GM18505 (cell line): ENCODE measurements around the gene MOK.
A peak's percentile ranks its signal among the peaks of the same experiment; 100 is the strongest.
"Not testable (repeated sequence)": the region's sequence is repeated elsewhere in the genome, so short reads cannot be mapped to it uniquely, and the experiment has no call there.

Experiments
- ATAC-seq: cut with Tn5 transposase; IDR thresholded peaks from one replicate; pipeline ENCODE4 v1.9.1; 2021; ENCODE audit not compliant: unreplicated experiment
- POLR2A ChIP-seq: IDR thresholded peaks from 4 replicates; pipeline ENCODE4 v1.6.1; 2011; ENCODE audit warnings: borderline replicate concordance; ENCODE audit not compliant: insufficient read depth, insufficient read length; ENCODE audit errors: extremely low read depth

The MOK gene

DNA sequence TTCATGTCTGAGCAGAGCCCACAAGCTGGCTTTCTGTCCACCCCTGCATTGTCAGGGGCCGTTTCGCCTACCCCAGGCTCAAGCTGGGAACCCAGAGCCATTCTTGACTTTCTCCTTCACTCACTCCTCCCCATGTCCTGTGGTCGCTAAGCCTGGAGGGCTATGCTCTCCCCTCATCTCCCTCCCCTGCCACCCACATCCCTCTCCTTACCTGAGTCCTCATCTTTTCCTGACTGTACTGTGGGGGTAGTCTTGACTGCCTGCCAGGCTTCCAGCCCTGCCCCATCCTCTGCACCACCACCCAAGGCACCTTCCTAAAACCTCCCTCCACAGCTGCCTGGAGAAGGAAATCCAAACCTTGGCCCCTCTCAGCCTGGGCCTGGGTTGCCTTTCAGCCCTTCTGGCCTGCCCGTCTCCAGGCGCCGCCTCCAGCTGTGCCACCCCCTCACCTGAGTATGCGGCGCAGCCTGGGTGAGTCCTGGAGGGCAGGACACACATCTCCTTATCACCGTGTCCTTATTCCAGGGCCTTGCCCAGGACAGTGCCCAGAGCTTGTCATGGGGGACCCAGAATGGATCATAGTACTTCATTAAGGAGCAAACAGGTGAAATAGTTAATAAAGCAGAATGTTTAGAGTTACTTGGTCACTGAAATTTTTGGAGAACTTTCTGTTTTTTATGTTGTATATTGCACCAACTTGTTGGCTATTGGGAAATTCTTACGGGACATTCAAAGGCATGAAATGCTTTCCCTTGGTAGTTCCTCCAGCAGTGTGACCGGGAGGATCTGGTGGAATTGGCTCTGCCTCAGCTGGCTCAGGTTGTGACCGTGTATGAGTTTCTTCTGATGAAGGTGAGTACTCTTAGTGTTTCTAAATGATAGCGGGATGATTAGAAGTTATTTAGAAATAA is 29.1 kb upstream of the MOK start:
- TF ChIP-seq POLR2A: no peak
- no peak for ATAC-seq

GRCh38 chr14:102333390-102333789 is 28.4 kb upstream of the MOK start:
- no peak for ATAC-seq
- no peak for TF ChIP-seq POLR2A

GRCh38 chr14:102330806-102331205 is 25.8 kb upstream of the MOK start:
- ATAC-seq: no peak
- no peak for TF ChIP-seq POLR2A

DNA sequence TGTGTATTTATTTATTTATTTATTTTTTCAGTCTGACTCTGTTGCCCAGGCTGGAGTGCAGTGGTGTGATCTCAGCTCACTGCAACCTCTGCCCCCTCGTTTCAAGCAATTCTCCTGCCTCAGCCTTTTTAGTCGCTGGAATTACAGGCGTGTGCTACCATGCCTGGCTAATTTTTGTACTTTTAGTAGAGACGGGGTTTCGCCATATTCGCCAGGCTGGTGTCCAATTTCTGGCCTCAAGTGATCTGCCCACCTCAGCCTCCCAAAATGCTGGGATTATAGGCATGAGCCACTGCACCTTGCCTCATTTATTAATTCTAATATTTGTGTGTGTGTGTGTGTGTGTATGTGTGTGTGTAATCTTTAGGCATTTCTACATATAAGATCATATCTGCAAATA is 24.4 kb upstream of the MOK start:
- not testable (repeated sequence) for ATAC-seq

DNA sequence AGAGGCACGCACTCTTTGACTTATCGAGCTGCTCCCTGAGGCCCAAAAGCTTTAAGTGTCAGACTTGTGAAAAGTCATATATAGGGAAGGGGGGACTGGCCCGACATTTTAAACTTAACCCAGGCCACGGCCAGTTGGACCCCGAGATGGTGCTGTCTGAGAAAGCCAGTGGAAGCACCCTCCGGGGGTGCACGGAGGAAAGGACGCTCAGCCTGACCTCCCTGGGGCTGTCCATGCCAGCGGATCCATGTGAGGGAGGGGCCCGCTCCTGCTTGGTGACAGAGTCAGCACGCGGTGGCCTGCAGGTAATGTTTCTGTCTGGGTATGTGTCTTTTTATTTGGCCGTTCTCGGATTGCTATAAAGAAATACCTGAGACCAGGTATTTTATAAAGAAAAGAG is 21.6 kb upstream of the MOK start:
- TF ChIP-seq POLR2A: no peak
- no peak for ATAC-seq

DNA sequence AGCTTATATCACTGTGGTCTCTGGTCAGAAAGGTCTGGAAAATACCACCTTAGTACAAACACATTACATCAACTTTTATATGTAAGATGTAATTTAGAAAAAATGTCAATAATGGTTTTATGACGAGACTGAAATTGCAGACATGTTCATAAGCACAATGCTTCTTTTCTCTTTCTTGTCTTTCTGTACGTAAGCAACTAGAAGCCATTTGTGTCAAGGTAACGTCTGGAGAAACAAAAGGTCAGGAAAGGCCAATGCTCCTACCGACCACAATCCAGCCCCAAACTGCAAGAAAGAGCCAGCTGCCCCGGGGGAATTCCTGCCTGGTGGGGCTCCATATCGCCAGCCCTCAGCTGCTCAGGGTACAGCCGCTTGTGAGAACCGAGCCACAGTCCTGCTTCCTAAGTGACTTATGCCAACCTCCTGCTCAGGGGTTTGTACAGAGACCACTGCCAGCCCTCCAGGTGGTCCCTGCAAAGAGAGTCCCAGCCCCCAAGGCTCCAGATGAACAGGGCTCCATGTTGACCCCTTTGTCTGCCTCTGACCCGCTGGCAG is 20.9 kb upstream of the MOK start:
- no peak for ATAC-seq
- no peak for TF ChIP-seq POLR2A

GRCh38 chr14:102323102-102323501 is 18.1 kb upstream of the MOK start:
- no peak for TF ChIP-seq POLR2A
- ATAC-seq: no peak

DNA sequence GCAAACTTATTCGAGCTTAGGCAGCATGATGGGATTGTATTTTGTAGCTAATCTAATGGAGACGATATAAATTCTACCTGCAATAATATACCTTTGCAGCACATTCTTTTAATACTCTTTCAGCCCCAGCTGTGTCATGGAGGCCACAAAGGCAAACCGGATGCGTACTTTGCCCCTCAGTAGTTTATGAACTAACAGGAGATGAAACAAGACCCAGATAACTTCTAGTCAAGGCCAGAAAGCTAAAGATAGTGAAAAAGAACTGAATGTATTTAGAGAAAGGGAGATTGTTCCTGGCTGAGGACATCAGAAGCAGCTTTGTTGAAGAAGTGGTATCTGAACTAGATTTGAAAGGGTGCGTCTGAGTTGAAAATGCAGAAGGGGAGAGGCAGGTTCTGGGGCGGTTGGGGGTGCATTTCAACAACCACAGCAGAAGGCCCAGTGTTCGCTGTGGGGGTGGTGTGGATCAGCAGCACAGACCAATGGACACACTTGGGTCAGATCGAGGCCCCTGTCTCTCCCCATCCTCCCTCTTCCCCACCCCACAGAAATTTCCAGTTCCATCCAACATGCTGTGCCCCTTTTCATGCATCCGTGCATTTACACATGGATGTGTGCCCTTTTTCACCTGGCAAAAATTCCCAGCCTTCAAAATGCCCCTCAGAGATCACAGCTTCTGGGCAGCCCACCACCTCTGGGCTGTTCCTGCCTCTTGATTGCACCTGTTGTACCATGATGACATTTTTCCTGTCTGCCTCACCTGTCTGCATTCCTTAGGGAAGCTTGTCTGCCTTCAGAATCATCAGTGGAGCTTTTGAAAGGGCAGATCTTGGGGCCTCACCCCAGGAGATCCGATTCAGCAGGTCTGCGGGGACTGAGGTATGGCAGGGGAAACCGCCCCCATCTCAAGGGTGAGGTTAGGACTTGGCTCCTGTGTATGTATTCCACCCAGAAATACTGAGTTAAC is 16.8 kb upstream of the MOK start:
- no peak for ATAC-seq
- TF ChIP-seq POLR2A: no peak

DNA sequence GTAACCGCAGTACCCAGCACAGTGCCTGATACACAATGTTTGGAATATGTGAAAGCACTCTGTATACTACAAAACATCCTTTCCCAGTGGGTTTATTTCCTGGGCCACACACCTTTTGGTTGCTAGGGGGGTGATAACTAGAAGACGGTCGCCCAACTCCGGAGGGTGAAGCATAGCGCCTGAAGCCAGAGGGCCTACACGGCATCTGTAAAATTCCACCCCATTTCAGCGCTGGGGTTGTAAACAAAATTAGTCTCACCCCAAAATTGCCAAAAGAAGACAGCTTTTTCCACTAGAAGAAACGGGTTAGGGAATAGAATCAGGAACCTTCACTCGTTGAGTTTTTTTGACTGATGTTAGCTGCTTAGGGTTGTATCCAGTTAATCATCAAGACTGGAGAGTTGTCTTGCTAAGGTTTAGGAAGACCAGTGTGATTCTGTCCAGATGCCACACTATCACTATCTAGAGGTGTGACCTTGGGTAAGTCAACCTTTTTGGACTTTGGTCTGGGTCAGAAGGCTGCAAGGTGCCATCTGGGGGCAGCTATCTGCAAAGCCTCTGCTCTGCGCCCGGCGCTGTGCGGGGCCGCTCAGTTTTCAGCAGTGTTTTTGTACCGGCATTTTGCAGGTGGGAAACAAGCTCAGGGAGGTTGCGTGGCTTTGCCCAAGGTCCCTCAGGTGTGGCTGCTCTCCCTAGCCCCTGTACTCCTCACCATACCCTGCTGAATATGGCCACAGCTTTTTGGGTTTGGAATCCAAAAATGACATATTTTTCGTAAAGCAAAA is 15.9 kb upstream of the MOK start:
- TF ChIP-seq POLR2A: no peak
- no peak for ATAC-seq

GRCh38 chr14:102320033-102320660 is 15.2 kb upstream of the MOK start:
- peak; percentile 22 for ATAC-seq
- no peak for TF ChIP-seq POLR2A

DNA sequence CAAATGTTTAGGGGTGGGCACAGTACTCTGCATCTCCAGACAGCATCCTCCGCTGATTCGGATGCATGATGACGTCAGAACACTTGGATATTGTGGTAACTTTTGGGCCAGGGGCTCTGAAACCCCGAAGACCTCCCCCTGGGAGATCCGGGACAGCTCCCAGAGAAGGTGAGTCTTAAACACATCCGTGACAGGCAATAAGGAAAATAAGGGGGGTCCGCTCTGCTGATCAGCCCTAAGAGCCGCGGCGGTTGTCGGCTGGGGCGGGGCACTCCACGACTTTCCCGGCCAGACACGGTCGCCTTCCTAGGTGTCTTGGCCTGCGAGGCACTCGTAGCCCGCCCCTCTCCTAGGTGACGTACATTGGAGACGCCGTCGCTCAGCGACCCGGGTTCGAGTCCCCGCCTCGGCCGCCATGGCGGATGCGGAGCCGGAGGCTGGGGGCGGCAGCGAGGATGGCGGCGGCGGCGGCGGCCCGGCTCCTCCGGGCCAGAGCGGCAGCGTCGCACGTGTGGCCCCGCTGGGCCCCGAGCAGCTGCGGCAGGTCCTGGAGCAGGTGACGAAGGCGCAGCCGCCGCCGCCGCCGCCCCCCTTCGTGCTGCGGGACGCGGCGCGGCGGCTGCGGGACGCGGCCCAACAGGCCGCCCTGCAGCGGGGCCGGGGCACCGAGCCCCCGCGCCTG is 14.5 kb upstream of the MOK start, which contains the start of gene ZNF839:
TSS of gene ZNF839 (plus strand) at position 396 of the 682 bp plus-strand sequence. CDS start at position 416, 20 bp downstream.
- TF ChIP-seq POLR2A: peak; percentile 70
- ATAC-seq: peak; percentile 46
